RPMI8226 (cell line): Measurements from ENCODE around the gene CREB5.
A peak's percentile ranks its signal among the peaks of the same experiment; 100 is the strongest.

Experiments
- DNase-seq: peaks from one replicate; pipeline ENCODE4 v3.0.0-alpha.2; 2015

The CREB5 gene

DNA sequence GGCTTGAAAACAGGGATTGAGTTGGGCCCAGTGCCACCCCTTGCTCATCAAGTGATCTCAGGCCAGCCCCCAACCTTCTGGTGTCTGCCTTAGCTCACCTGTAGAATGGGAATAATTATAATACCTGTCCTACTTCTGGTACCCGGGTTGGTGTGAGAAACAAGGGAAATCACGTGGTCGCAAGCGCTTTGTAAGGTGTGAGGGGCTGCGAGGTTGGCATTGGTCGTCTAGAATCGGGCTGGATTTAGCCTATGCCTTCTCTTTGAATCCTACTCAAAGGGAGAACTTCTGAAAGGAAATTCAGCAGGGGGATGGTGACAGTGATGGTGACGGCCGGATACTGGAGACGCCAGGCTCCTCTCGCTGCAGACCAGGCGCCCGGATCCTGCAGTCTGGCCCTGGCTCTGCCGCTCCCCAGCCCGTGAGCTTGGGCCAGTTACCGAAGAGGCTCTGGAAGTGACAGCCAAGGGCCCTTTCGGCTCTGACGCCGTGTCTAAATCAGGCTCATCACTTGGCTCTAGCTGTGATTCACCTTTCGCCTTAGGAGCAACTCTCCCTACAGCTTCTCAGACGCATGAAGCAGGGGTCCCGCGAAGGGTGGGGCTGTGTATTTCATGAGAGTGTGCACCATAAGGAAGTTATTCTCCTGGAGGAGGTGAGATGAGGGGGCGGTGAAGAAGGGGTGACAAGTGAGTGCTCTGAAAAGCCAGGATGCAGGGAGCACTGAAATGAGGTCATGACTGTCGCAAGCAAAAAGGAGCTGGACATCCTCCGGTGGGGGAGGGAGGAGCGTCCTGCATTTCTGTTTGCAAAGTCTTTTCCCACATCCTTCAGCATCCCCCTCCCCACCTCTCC is 4.0 kb upstream of the CREB5 start:
- no peak for DNase-seq

DNA sequence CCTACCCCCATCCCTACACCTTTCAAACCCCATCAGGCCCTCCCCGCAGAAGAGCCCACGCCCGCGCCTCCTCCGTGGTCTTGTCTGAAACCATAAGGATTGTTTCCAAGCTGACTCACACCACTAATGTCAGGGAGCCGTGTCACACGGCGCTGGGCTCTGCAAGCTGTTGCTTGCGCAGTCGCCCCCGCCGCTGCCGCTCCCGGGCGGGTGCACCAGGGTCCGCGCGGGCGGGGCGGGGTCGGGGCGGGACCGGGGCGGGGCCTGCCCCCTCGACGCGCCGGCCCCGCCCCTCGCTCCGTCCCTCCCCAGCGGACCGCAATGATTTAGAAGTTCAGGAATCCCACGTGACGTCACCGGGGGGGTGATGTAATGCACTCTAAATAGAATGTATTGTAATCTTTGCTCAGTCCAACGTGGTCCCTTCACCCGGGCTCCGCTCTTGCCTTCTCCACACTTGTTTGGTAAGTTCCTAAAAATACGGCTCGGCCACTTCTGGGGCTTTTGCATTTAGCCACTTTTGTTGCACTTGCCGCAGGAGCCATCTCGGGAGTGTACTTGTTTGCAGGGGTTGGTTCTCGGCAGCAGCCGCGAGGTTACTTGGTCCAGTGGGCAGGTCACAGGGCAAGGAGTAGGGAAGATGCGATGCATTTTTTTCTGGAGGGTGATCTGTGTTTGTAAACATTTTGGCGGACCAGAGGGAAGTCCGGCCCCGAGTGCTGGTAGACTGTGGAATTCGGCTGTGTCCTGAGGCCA is 3.2 kb upstream of the CREB5 start:
- peak; percentile 46 for DNase-seq

- DNase-seq, result no peak
Observed at GRCh38 chr7:28409716-28410627, 2.3 kb upstream of the CREB5 start.

- peak; percentile 6 for DNase-seq
Observed at GRCh38 chr7:28410628-28411531, 1.4 kb upstream of the CREB5 start.

DNA sequence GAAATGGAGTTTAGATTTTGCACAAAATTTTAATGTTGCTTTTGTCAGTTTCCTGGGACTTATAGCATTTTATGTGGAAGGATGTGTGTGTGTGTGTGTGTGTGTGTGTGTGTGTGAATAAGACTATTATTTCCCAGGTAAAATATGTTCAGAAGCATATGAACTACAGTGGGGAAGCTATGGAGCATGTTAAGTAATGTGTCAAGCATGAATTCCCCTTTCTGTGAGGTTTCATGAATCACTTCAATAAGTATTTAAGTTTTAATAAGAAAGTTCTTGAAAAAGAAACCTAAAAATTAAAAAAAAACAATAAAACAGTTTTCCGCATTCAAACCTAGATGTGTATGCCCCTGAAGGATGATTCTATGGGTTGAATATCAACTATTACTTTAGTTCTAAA is 693 bp downstream of the CREB5 start:
- no peak for DNase-seq

- no peak for DNase-seq
Observed at GRCh38 chr7:28414453-28414852, 2.1 kb downstream of the CREB5 start.

DNA sequence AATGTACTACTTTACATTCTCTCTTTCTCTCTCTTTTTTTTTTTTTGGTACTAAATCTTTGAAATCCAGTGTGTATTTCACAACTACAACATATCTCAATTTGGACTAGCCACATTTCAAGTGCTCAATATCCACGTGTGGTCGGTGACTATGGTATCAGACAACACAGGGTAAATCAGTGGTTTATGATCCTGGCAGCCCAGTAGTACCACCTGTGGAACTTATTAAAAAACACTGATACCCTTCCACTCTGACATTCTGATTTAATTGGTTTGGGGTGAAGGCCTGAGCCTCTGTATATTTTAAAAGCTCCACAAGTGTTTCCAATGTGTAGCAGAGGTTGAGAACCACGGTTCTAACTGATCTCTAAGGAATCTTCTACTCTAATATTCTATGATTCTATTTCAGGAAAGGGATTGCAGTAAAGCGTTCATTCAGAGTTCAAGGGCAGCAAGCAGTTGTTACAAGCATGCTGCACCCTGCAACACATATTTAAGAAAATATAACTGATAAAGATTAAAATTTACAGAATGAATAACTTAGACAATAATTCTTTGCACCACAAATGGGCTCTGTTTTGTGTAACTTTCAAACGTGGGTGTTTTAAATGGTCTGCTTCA is 5.1 kb downstream of the CREB5 start:
- no peak for DNase-seq

- no peak for DNase-seq
Observed at GRCh38 chr7:28418311-28418710, 6.0 kb downstream of the CREB5 start.

DNA sequence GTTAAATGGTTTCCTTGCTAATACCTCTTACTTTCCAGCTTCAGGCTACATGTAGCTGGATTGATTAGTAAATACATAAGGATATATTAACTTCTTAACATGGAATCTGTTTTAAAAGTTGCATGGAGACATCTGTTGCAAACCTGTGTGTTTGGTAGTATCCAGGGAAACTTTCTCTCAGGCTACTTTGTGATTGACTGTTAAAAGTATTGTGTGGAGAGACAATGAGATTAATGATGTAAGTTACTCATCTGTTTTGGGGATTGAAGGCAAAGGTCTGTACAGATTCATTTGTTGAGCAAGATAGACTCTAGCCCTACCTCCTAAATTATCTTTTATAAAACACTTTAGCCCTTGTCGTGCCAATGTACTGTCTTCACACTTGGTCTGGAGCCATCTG is 6.6 kb downstream of the CREB5 start:
- no peak for DNase-seq

DNA sequence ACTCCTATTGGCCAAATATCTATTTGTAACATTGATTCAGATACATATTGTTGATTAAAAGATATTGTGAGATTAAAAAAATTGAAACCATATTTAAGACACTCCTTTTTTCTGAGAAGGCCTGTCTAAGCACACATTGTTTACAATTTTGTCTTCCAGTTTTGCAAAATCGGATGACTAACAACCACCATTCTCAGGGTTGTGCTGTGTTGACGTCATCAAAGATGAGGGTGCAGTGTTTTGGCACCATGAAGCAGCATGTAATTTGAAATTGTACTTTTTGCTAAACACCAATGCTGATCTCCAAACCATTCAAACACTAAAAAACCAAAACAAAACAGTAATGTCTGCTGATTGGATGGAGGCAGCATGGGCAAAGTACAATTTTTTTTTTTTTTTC is 7.4 kb downstream of the CREB5 start:
- no peak for DNase-seq

DNA sequence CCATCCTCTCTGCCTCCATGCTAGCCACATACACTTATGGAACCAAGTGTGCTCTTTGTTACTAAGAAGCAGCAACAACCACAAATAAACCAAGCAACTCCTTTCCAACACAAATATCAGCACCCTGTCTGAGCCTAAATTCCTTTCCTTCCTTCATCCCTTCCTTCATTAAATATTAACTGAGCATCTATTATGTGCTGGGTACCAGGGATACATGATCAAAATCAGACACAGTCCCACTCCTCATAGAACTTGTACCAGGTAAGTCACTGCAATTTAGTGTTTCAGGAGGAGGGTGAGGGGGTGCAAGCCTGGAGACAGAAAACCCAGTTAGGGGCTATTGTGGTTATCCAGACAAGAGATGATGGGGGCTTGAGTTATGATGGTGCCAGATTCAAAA is 10.8 kb downstream of the CREB5 start:
- DNase-seq, result no peak

DNA sequence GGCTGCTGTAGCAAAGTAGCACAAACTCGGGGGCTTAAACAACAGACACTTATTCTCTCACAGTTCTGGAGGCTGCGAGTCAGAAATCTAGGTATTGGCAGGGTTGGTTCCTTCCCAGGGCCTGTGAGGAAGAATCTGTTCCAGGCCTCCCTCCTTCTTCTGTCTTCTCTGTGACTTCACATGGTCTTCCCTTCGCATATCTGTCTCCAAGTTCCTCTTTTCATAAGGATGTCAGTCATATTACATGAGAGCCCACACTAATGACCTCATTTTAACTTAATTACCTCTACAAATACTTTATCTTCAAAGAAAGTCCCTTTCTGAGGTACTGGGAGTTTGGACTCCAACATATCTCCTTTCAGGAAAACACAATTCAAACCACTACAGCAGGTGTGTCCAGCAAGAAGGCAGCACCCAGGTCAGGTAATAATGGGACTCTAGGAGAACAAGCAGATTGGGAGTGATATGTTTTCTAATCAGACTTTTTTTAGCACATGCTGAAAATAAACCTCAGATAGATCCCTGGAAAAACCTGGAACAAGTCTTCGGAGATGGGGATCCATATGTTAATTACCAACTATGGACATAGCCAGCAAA is 11.7 kb downstream of the CREB5 start:
- no peak for DNase-seq

DNA sequence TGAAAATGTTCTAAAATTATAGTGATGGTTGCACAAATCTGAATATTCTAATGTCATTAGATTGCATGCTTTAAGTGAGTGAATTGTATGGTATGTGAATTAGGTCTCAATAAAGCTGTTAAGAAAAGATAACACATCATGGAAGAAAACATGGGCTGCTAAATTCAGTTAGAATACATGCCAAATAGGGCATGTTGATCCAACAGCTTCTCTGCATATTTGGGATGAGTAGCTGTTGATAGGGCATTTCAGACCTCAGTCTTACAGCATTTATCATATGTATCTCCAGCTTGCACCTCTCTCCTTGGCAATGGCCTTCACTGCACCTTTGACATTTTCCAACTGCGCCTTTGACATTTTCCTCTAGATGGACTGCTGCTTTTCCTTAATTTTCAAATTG is 13.2 kb downstream of the CREB5 start:
- DNase-seq, result no peak

DNA sequence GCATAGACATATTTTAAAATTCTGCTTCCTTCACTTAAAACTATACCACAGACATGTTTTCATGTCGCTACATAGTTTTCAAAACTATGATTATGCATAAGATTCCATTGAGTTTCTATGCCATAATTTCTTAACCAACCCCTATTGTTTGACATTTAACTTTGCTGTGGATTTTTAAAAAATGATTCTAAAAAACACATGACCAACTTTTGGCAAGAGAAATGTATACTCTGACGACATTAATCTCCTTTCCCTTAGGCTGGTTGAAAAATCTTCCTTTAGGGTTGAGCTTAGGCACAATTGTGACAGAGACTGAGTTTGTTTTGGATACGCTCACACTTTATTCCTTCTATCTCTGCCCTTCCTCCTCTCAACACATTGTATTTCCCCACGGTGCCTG is 14.9 kb downstream of the CREB5 start:
- DNase-seq, result no peak

DNA sequence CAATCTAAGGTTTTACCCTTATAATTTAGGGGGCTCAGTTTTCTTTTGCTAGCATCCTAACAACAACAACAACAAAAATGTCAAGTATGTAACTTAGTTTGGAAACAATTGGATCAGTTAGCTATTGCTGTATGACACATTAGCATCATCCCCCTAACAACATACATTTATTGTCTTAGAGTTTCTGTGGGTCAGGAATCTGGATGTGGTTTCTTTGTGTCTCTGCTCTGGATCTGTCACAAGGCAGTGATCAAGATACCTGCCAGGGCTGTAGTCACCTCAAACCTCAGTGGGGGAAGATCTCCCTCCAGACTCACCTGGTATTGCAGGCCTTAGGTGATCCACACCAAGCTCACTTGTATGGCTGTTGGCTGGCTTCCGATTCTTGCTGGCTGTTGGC is 18.3 kb downstream of the CREB5 start:
- no peak for DNase-seq

GRCh38 chr7:28432105-28432504 is 19.8 kb downstream of the CREB5 start:
- no peak for DNase-seq

GRCh38 chr7:28433039-28433438 is 20.7 kb downstream of the CREB5 start:
- DNase-seq, result no peak

- peak; percentile 30 for DNase-seq
Observed at GRCh38 chr7:28433699-28434219, 21.4 kb downstream of the CREB5 start.

DNA sequence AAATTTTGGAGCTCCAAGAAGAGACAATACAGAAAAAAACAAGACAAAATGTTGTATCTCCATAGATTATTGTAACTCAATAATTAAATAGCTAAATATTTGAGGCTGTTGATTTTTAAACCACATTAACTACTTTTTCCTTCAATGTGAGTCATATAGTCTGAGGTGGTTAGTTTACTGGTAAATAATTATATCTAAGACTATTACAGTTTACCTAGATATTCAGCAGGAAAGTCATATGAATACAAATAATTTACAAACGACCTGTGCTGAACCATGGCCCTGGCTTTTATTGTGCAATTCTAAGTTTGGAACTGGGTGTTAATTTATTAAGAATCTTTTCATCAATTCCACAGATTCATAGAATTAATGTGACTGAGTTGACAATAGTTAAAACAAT is 22.2 kb downstream of the CREB5 start:
- no peak for DNase-seq

- no peak for DNase-seq
Observed at GRCh38 chr7:28435152-28435551, 22.8 kb downstream of the CREB5 start.
